HG03571 (cell line): ENCODE results near the gene DRC3.

Experiments
- ATAC-seq: cut with Tn5 transposase; IDR thresholded peaks from one replicate; pipeline ENCODE4 v1.9.1; 2021; ENCODE audit not compliant: unreplicated experiment

The DRC3 gene

DNA sequence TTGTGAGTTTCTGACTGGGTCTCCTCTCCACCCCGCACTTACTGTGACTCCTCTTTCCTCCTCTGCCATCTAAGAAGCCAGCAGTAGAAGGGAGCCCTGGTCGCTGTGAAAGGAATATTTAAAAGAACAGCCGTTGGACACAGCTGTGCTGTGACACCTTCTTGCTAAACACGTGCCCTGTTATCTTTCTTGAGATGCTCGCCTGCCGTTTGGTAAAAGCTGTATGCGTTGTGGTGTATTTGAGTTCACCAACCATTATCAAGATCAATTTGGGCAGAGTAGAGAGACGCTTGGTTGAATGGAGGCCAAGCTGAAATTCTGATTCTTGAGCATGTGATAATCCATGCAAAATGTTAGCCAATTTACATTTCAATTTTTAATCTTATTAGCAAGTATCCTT, 70.3 kb downstream of the DRC3 start:
- ATAC-seq = no peak

DNA sequence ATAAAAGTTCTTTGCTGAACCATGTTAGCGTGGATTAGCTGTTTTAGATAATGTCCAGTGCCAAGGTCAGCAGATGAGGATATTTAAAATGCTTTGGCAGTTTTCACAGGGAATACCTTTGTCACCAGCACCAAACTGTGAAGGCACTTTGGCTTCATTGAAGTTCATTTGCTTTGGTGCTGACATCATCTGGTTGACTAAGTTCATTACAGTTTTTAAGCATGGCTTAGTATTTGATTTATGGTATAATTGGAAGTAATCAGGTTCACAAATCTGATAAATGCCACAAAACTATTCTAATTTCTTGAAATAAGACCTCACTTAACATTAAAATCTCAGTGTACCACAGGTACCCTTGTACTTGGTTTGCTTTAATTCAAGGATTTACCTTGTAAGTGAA, 70.8 kb downstream of the DRC3 start:
- ATAC-seq = no peak

DNA sequence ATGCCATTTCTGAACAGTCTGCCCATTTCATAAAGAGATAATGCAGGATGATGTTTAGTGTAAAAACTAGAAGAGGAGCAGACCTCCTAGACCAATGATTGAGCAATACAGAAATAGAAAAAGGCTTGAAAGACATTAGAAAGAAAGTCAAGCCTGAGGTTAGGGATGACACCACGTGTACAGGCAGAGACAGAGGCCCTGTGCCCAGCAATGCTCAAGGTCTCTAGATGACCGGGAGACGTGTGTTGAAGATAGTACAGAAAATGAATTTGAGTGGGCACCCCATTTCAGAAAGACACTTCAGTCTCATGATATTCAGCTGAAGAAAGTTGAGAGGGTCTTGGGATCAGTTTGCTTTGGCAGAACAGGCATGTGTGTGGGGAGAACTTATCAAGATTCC, 71.9 kb downstream of the DRC3 start:
- ATAC-seq = no peak

DNA sequence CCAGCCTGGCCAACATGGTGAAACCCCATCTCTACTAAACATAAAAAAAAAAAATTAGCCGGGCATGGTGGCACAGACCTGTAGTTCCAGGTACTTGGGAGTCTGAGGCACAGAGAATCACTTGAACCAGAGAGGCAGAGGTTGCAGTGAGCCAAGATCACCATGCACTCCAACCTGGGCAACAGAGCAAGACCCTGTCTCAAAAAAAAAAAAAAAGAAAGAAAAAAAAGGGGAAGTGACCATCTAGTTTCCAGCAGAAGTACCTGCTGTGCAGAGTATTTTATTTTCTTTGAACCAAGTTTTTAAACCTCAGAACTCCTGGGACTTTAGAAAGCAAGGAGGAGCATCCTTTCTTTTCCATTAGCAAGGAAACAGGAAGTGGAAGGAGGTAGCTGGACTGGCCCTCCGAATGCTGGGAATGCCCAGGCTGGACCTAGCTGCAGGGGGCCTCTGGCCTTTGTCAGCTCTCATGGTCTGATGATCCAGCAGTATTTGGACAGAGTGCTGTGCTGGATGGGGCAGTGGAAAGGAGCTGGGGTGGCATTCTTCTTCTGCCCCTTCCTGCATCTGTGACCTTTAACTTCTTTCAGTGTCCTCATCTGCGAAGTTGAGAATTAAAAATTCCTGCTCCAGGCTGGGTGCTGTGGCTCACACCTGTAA, 73.2 kb downstream of the DRC3 start:
- no peak for ATAC-seq

DNA sequence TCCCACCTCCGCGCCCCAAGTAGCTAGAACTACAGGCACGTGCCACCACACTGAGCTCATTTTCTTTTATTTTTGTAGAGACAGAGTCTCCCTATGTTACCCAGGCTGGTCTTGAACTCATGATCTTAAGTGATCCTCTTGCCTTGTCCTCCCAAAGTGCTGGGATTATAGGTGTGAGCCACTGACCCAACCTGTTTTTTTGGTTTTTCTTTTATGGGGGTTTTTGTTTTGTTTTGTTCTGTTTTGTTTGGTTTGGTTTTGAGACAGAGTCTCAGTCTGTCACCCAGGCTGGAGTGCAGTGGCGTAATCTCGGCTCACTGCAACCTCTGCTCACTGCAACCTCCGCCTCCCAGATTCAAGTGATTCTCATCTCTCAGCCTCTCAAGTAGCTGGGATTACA, 82.9 kb downstream of the DRC3 start:
- ATAC-seq = no peak

DNA sequence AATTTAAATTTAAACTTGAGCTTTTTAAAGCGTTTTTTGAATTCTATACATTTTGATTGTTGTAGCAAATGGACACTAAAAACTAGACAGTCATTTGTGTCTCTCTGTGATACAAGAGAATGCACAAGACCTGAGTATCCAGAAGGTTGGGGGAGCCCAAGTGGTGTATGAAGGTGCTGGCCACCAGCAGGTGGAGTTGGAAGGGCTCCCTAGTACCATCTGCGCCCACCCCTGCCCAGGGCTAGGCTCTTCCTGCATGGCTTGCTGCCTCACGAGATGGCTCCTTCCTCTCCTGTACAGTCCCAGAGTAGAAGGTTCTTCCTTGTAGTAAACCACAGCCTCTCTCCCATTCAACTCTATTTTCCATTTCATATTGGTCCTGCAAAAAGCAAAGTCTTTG, 83.6 kb downstream of the DRC3 start:
- ATAC-seq = no peak

DNA sequence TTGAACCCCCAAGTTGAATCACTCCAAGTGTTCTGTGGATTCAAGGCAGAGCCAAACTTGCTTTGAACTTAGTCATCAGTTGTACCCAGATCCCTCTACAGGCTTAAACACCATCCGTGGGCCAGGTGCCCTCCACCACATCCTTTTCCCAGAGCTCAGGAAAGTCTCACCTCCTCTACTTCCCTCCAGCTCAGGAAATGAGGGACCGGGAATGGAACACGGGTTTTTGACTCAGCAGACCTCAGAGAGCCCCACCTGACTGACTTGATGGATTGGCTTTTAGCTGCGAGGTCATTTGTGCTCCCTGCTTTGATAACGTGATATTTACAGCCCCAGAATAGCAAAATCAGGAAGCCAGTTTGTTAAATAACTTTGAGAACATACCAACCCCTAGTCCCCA, 86.6 kb downstream of the DRC3 start:
- ATAC-seq = no peak

DNA sequence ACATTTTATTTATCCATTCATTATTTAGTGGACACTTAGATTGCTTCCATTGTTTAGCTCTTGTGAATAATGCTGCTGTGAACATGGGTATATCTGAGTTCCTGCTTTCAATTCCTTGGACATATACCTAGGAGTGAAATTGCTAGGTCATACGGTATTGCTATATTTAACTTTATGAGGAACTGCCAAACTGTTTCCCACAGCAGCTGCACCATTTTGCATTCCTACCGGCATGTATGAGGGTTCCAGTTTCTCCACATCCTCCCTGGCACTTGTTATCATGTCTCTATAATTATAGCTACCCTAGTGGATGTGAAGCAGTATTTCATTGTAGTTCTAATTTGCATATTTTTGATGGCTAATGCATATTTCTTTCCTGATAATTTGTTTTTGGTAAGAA, 91.4 kb downstream of the DRC3 start:
- no peak for ATAC-seq

DNA sequence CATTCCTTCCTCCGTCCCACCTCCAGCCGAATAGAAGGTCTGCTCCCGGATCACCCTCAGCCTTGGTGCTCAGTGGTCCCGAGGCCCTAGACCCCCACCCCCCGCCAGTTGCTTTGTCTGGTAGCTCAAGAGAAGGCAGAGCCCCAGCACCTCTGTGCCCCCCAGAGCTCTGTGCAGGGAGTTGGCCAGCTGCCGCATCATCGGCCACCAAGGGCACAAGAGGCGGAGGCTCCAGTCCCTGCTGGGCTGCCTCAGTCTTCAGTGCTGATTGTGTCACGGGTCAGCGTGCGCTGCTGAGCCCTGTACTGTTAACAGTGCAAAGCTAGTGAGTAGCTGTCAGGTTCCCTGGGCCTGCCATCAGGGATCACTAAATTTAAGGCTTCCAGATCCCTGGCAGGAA, 92.9 kb downstream of the DRC3 start:
- no peak for ATAC-seq
